NCI-H2107 (cell line): ENCODE results near the gene PSAPL1.

ENCODE experiments used
- DNase-seq: peaks from one replicate; lab custom pipeline; 2025; lab: John Stamatoyannopoulos, UW

PSAPL1 gene

DNA sequence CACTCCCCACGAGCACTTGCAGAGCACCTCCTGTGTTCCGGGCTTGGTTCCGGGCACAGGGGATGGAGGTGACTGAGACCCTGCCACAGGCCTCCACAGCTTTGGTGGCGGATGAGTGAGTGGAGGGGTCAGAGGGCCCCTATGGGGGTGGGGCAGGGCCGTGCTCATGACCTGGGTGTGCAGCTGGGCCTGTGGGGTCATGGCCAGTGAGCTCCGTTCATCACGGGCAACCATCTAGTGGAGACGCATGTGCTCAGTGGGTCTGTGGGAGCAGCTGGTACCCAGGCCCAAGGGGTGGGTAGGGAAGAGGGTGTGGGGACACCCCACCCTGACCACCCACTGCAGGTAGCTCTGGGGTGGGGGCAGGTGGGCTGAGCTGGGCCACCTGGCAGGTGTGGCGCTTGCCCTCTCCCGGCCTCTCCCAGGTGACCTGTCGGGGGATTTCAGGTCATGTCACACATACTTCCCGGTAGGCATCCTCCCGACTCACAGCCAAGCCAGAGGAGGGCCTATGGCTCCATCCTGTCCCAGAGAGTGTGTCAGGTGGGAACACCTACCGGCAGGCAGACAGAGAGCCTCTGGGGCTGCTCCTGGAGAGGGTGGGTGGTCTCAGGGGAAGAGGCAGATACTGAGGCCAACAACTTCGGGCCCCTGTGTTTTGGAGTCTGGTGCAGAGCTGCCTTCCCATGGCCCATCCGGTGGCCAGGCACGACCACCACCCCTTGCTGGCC, 3.6 kb downstream of the PSAPL1 start:
- no peak for DNase-seq

DNA sequence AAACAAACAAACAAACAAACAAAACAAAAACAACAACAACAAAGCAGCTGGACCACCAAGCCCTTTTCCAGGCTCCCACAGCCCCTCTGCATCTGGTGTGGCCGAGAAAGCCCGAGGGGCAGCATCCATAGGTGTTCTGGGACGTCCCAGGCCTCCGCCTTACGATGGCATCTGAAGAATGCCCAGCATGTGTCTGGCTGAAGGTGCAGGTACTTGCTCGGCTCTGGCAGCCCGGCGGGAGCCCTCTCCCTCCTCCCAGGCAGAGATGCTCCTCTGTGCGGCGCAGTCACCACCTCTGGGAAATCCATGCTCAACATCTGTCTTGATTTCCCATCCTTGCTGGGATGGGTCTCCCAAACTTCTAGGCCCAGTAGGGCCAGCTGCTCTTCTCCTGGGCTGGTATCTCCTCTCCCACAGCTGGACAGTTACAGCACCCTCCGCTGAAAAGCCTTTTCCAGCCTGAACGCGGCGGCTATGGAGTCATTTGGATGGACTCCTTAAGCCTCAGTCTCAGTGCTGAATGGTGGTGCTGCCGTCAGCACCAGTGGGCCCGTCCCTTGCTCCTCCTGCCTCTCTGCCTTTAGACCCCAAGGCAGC, 4.3 kb downstream of the PSAPL1 start:
- DNase-seq, result no peak

DNA sequence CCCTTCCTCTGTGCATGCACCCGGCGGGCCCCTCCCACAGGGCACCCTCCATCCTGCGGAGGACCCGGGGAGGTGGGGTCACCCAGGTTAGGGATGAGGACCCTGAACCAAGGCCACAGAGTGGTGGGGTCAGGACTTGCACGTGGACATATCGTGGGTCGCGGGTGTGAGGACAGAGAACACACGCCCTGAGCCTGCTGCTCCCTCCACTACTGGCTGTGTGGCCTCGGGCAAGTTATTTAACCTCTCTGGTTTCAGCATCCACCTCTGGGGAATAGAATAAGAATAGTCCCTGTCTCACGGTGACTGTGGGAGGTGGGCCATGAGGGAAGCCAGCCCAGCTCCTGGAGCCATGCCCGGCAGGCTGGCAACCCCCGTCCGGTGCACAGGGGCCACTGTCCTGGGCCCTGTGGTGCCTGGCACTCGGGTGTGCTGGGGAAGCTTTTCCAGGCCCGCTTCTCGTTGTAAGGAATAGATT, 5.1 kb downstream of the PSAPL1 start:
- no peak for DNase-seq

DNA sequence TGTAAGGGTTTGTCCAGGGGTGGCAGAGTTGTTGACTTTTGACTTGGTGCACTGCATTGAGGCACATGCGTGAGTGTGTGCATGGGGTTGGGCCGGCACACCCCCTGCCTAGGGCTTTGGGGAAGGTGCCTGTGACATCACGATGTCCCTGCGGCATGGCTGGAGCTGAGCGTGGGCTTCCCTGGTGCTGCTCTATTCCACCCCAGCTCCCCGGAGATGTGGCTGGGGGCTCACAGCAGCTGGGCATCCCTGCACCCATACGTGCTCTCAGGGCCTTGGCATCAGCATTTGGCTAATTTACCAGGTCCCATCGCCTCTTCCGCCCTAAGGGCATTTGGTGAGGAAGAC, 5.7 kb downstream of the PSAPL1 start:
- no peak for DNase-seq

DNA sequence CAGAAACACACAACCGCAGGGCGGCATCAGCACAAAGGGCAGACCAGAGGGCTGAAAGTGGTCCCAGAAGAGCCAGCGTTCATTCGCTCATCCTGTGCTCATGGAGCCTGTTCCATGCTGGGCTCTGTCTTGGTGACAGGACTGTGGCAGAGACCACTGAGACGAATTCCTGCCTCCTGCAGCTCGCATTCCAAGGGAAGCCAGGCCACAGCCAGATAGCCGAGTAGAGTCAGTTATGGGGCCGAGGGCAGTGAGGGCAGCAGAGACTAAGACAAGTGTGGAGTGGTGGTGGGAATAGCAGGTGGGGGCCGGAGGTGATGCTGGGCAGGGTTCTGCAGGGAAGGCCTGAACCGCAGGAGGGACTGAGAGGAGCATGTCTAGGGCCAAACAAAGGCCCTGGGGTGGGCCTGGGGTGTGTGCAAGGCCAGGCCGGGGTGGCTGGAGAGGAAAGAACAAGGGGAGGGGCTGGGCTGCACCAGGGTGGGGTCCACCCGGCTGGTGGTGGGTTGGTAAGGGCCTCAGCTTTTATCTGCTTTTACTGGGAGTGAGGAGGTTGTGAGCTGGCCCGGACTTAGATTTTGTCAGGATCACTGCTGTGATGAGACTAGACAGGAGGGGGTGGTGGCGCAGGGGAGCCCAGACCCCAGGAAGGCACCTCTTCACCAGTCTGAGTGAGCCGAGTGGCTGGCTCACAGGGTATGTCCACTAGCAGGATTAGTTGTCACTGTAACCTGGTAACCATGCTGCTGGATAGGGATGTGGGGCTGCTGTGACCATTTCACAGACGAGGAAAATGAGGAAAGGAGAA, 6.3 kb downstream of the PSAPL1 start:
- no peak for DNase-seq

DNA sequence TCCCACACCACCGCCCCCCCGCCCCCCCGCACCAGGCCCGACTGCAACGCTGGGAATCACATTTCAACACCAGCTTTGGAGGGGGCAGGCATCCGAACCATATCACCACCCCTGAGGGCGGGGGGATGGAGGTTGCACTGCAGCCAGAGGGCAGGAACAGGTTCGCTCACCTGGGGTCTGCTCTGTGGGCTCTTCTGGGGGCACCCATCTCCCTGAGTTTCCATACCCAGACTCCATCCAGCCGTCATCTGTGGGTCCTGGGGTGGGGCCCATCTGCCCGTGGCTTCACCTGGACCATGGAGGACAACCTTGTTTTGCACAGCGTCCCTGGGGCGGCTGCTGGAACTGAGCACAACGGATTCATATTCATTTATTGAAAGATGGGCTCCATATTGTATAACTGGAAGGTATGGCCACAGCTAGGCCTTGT, 6.9 kb downstream of the PSAPL1 start:
- DNase-seq, result no peak

DNA sequence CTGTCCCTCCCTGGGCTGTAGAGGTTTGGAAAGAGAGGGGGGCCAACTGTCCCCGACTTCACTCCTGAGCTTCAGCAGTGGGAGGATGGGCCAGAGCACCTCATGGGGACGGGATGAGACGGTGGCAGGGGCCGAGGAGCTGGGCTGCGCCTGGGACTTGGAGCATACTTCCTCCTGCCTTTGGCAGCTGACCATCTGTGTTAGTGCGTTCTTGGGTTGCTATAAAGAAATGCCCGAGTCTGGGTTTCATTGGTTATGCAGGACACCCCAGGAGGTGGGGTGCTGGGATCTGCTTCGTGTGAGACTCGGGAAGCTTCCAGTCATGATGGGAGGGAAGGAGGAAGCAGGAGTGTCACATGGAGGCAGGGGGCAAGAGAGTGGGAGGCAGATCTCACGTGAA, 7.4 kb downstream of the PSAPL1 start:
- DNase-seq, result no peak

DNA sequence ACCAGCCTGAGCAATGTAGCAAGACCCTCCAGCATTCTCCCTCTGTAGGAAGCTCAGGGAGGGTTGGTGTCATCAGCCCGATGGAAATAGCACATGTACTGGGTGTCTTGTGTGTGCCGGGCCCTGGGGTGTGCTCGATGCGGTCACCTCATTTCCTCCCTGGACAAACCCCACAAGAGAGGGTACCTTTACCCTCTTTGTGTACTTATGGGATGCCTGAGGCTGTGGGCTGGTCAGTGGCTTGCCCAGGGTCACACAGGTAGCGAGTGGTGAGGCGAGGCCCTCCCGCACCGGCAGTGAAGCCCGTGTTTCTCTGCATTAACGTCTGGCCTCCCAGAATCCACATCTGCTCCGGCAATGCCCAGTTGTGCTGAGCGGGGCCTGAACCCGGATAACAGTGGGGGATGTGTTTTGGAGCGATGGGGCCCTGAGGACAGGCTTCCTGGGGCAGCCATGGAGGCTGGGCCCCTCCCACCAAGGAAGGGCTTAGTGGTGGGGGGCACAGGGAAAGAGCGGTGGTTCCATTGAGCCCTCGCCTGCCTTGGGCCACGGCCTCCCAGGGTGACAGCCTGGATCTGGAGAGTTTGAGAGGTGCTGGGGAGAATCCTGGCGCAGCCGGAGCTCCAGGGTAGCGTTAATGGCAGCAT, 8.1 kb downstream of the PSAPL1 start:
- no peak for DNase-seq

DNA sequence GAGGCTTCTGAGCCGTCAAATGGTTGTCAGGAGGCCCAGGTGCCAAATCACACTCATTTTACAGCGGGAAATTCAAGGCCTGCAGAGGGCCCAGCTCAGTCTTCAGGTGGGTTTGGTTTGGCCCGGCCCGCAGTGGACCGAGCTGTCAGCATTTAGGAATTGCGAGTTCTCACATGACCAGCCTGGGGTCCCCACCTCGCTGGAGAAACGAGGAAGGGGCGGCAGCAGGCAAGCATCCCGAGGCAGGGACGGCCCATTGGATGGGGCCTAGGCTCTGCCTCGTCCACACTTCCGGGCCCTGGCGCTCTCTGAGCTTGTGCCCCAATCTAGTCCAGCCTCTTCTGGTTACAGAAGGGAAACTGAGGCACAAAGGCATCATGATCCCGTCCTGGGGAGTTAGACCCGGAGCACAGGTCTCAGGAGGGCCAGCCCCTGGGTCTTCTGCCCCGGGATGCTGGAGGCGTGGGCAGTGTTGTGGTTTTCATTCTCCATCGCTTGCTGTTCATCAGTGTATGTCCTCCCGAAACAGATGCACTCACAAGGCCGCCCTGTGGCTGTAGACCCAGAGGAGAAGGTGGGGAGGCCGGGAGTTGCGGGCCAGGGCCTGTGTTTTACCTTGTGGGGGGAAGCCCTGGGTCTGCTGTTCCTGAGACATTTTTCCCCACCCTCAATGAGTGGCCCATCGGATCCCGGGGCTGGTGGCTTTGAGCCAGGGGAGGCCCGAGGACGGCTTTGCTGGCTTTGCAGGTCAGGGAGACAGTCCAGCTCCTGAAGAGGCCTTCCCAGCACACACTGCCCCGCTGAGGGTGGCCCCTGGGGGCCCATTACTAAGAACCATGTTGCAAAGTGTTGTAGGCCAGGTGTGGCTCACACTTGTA, 8.9 kb downstream of the PSAPL1 start:
- no peak for DNase-seq

DNA sequence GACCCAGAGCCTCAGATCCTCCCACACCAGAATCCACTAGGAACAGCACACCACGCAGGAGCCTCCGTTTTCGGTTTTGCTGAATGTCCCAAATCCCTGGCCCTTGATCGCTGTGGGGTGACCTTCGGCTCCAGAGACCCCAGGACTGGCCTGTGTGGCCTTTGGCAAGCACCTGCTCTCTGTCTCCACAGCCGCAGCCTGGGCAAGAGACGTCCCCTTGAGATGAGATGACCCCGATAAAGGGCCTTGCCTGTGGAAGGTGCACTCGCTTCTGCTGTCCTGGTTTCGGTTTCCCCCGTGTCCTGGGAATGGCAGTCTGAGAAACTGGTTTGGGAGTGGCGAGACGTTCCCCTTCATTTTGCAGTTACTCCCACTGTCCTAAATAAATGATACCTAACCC, 9.6 kb downstream of the PSAPL1 start:
- no peak for DNase-seq

DNA sequence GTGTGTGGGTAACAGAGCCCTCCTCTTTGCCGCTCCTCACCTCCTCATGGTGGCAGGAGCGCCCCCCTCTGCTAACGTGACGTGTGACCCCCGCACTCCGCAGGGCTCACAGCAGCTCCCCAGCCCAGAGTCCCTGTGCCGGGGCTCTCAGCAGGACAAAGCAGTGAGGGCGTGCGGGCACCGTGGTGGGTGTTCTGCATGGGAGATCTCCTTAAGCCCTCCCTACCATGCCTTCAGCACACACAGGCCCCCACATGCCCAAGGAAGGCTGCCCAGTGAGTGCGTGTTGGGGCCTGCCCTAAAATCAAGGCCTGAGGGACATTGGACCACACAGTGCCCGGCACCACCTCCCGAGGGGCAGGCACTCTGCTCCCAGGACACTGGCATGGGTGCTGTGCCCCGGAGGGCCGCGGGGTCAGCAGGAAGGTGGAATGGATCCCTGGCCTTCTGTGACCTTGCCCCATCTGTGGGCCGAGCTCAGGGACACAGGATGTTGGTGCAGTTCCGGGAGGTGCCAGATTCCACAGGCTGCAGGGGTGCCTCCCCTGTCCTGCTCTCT, 10.1 kb downstream of the PSAPL1 start:
- DNase-seq, result no peak

DNA sequence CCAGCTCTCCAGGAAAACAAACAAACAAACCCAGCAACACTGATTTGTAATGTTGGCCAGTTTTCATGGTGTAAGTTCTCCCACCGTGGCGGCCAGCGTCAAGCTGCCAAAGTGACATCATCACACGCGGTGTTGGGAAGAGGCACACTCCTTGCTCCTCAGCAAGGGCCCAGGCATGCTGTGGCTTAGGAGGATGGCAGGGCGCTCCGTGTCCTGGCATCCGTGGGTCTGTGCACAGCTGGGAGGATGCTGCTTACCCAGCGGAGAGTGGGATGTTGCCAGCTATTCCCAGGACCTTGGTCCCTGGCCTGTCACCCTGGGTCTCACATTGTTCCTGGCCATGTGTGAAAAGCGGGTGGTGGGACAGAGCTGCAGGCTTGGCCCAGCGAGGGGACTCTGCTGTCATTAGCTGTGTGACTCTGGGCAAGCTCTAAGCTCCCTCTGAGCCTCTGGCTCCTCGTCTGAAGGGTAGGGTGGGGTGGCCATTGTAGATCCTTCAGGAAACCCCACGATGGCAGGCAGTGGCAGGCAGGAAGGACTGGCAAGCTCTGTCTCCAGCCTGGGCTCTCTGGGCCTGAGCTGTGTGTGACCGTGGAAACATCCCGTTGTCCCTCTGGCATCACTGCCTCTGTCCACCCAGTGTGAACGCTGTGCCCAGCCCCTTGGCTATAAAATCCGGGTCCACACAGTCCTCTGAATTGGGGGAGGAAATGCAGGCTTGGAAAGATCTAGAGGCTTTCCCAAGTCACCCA, 10.8 kb downstream of the PSAPL1 start:
- DNase-seq, result no peak

DNA sequence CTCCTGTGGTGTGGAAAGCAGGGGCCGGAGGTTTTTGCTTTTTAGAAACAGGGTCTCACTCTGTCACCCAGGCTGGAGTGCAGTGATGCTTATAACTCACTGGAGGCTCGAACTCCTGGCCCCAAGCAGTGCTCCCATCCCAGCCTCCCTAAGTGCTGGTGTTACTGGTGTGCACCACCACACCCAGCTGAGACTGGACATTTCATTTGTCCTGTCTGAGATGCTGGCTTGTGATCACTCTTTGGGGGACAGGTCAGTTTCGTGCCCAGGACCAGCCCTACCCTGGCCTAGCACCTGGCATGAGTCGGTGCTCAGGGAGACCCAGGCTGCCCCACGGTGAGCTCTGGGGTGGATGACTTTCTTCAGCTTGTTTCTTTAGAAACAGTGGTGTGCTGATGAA, 11.3 kb downstream of the PSAPL1 start:
- DNase-seq, result no peak

DNA sequence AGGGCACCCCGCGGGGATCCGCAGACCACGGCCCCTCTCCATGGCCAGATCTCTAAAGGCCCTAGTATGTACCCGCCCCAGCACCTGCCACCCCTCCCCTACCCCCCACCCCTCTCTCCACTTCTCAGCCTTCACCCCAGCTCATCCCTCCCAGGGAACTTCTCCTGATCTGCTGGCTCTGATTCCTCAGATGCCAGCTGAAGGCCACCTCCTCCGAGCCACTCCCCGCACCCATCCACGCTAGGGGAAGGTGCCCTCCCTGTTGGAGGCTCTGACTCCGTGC, 11.9 kb downstream of the PSAPL1 start:
- no peak for DNase-seq

DNA sequence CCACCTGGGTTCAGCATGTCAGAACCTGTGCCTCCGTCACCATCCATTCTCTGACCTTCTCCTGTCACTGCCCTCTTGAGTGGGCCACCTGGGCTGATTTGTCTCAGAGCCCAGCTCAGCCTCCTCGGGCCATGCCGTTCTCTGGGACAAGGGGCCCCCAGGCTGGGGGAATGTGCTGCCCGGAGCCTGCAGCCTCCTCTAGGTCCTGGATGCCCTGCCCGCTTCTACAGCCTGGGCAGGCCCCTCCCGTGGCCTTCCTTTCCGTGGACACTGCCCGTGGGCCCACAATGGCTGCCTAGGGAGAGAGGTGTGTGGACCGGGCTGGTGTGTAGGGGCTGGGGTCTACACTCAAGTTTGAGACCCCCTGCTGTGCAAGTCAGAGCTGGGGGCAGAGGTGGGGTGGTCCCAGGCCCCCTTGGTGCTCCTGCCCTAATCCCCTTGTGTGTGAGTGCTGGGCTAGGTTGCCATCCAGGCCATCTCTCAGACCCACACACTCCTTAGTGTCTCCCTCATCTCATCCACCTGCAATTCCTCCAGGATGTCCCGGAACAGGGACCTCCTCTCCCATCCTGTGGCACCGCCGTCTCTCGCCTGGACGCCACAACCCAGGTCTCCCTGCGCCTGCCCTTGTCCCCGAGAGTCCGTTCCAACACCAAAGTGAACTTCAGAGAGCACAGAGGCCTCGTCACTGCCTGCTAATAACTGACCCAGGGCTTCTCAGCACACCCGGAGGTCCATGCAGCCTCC, 12.4 kb downstream of the PSAPL1 start:
- DNase-seq, result no peak

DNA sequence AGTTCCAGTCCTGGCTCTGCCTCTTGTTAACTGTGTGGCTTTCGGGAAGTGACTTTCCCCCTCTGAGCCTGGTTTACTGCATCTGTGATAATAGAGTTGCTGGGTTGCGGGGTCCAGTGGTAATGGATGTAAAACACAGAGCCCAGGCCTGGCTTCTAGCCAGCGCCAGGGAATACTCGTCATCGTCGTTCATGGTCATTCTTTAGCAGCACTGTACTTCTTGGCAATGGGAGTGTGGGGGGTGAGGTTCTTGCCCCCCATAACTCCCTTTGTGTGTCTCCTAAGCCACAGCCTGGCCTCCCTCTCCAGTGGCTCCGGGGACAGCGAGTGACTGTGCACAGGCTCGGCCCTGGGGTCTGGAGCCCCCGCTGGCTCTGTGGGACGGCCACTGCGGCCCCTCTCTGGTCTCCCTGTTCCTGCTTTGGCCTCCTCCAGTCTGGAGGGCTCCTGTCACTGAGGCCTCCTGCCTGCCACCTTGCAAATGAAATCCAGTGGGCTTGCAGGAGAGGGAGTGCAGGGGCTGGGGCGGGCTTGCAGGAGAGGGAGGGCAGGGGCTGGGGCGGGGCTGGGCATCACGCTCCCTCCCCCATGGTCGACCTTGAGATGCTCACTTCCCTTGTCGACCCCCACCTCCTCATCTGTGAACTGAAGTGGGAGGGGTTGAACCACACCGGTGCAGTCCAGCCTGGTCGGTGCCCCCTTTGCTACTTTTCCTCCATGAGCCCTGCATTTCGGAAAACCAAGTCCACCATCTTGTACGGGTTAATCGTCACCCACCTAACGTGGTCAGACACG, 13.2 kb downstream of the PSAPL1 start:
- no peak for DNase-seq

DNA sequence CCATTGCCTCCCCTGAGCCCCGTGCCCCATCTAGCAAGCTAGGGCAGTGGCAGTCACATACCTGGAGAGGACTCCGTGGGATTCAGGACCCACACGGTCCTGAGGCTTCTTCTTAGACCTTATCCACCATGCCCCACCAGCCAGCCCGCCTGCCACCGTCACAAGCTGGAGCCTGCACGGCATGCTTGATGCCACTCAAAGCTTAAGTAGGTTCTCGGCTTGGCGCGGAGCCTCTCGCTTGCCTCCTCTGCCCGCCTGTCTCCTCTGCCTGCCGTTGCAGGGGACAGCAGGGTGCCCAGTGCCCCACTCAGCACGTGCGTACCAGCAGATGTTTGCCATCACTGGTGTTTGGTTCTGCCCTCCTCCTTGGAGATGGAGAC, 14.1 kb downstream of the PSAPL1 start:
- DNase-seq, result no peak

DNA sequence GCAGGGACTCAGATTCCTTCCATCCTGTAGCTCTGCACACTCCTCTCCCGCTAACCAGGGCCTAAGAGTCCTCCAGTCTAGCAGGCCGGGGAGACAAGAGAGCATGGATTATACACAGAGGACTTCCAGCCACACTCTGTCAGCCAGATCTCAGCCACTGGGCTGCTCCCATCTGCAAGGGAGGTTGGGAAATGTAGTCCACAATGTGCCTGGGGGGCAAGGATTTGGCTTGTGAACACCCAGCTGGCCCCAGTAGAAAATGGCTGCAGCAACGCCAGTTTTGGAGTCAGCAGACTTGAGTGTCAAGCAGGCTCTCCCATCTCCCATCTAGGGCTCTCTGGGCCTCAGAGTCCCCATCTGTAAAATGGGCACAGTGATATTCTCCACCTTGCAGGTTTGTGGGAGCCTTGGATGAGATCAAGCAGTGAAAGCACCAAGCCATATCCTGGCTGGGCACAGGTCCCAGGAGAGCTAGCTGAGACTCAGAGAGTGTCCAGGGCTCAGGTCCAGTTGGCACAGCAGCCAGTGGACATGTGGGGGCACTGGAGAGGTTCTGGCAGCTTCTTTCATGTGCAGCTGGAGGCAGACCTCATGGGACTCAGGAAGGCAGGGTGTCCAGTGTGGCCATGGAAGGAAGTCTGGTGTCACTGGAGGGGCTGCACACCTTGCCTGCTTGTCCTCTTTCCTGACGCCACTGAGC, 14.6 kb downstream of the PSAPL1 start:
- no peak for DNase-seq
